ENCODE results near the gene MGA. TPM values are rescaled to one million over a fixed set of nuclear protein-coding genes. Genes with fewer than 3 reads are reported as not detected.

The MGA gene
- total and polyA plus RNA-seq, 2 of the 8 experiments (the other 6 are each of a cell fraction or from before 2014, with no cell fraction given): 7.6 to 53.2 TPM

- DNase-seq (ENCODE audit: low read depth in 1 of 2, low spot score in 2 of 2): no peak
- CTCF ChIA-PET (ENCODE audit: partially characterized antibody): interaction anchor here (0.6 kb wide), 1 partner anchor 302 kb away, joined by 3 read pairs; no protein-coding TSS in a partner anchor
- TF ChIP-seq YY1 (IDR thresholded peaks at IDR 0.05; ENCODE audit: low read depth, low read length): no peak
- no peak for TF ChIP-seq CBX8 (IDR thresholded peaks at IDR 0.05; ENCODE audit: borderline replicate concordance, low read depth, low read length)
Measured at GRCh38 chr15:41746802-41747201, 86.6 kb downstream of the MGA start.

More at GRCh38 chr15:41746802-41747201, 86.6 kb downstream of the MGA start:
- 77% methylated on average over 1 of the region's 1 CpG; no CpG with 5 or more reads in 1 of the 2 experiments for WGBS, 2 experiments (ENCODE audit: extremely low coverage in 1 of 2, insufficient coverage in 1 of 2, insufficient read length in 1 of 2, insufficient replicate concordance in 2 of 2, low coverage in 1 of 2, low lambda C conversion rate in 2 of 2, missing lambda C conversion rate in 1 of 2)
- Histone ChIP-seq H2BK120ac (replicated peaks; ENCODE audit: low read depth, low read length) (no peak overlapping the region), H3K14ac (ENCODE audit: insufficient read length) (no peak overlapping the region), H3K18ac (ENCODE audit: extremely low read depth, low read length) (no peak overlapping the region), H2BK5ac (ENCODE audit: low read depth, low read length) (no peak overlapping the region), H3K4me1 (replicated peaks in 1 of 4; ENCODE audit: control insufficient read depth in 3 of 4, insufficient read depth in 4 of 4, low read length in 3 of 4) (no peaks in the 10 kb centered on the region), H2BK20ac (ENCODE audit: low read length) (no peak overlapping the region), H3K4ac (replicated peaks; ENCODE audit: insufficient read length, low read depth, low read length) (no peak overlapping the region), H3K23me2 (ENCODE audit: low read depth, low read length) (no peaks in the 10 kb centered on the region), H4K5ac (ENCODE audit: insufficient read length, low read depth, low read length) (no peak overlapping the region), H3K4me3 (ENCODE audit: extremely low read depth in 1 of 4, insufficient read depth in 2 of 4, low read depth in 3 of 4, low read length in 4 of 4) (no peak overlapping the region), H3K27ac (ENCODE audit: low read depth, low read length) (no peak overlapping the region), H2AK5ac (ENCODE audit: low read depth, low read length) (no peak overlapping the region), H3K79me2 (ENCODE audit: control insufficient read depth in 1 of 2, insufficient read depth in 2 of 2, low read length in 2 of 2) (no peaks in the 10 kb centered on the region), H3K56ac (replicated peaks; ENCODE audit: insufficient read length, low read depth, low read length) (no peak overlapping the region), H4K8ac (ENCODE audit: extremely low read depth, insufficient read depth, low read length) (no peak overlapping the region), H3K36me3 (ENCODE audit: control insufficient read depth in 2 of 4, insufficient read depth in 4 of 4, low read length in 3 of 4) (peaks cover 3 to 30% (median 23%) of the 10 kb centered on the region in 4 experiments; a peak in 7 of 8 replicates), H3K9ac (replicated peaks in 1 of 4; ENCODE audit: extremely low read depth in 1 of 4, low read depth in 3 of 4, low read length in 3 of 4) (no peak overlapping the region), H3K27me3 (replicated peaks in 1 of 4; ENCODE audit: control insufficient read depth in 3 of 4, extremely low read depth in 1 of 4, insufficient read depth in 3 of 4, low read length in 3 of 4) (no peaks in the 10 kb centered on the region), H2BK15ac (ENCODE audit: low read length) (no peak overlapping the region), H3K9me3 (ENCODE audit: insufficient read depth in 2 of 2, low read depth in 1 of 2, low read length in 1 of 2) (no peaks in the 10 kb centered on the region), H2AFZ (ENCODE audit: low read length) (no peak overlapping the region), H3K79me1 (ENCODE audit: low read depth, low read length) (no peaks in the 10 kb centered on the region), H4K20me1 (replicated peaks in 1 of 2; ENCODE audit: control insufficient read depth in 1 of 2, insufficient read depth in 2 of 2, low read length in 2 of 2) (peaks cover 0 to 2% of the 10 kb centered on the region in 2 experiments), H4K91ac (replicated peaks; ENCODE audit: insufficient read length, low read length) (no peak overlapping the region), H3K4me2 (ENCODE audit: insufficient read depth in 1 of 2, low read depth in 2 of 2, low read length in 2 of 2) (no peak overlapping the region), H2BK12ac (ENCODE audit: low read depth, low read length) (no peak overlapping the region), H3K23ac (ENCODE audit: insufficient read length) (no peak overlapping the region)
- POLR2A ChIA-PET (ENCODE audit: partially characterized antibody): no interaction called here
- no peak for FAIRE-seq

Measured in H1 (cell line).